ENCODE data around the gene DVL2. TPM values are rescaled to one million over a fixed set of nuclear protein-coding genes. Genes with fewer than 3 reads are reported as not detected.

Gene DVL2
- total and polyA plus RNA-seq, 2 experiments from 2014 or later = 19.5 to 41.2 TPM

- H3K27me3 ChIP-seq (replicated peaks; ENCODE audit: insufficient read depth) = no peaks in the 10 kb centered on the region
- no peak within 1 kb of the TSS for H3K9ac ChIP-seq
- no peaks in the 10 kb centered on the region for H3K36me3 ChIP-seq (ENCODE audit: low read depth)
- no peak for DNase-seq
- H3K9me3 ChIP-seq (ENCODE audit: low read depth) = no peaks in the 10 kb centered on the region
- no peaks in the 10 kb centered on the region for H3K79me2 ChIP-seq (ENCODE audit: insufficient read depth)
- H3F3A ChIP-seq (ENCODE audit: insufficient read depth) = no peaks in the 10 kb centered on the region
- H3K4me2 ChIP-seq (ENCODE audit: unreplicated experiment) = peak within 1 kb of the TSS; percentile 93
- H3K9me2 ChIP-seq (ENCODE audit: insufficient read depth) = no peaks in the 10 kb centered on the region
- H3K4me3 ChIP-seq = peak within 1 kb of the TSS; percentile 72; the same call in 1 of the 2 replicates
- H2AFZ ChIP-seq = no peak within 1 kb of the TSS
- TF ChIP-seq EZH2 (IDR thresholded peaks at IDR 0.05; ENCODE audit: insufficient read depth, poor library complexity, severe bottlenecking) = no peak
- no peak for TF ChIP-seq EZH2phosphoT487 (IDR thresholded peaks at IDR 0.05; ENCODE audit: insufficient read depth, low read depth)
- WGBS, 2 experiments (ENCODE audit: low coverage in 1 of 2, low lambda C conversion rate in 2 of 2, missing lambda C conversion rate in 2 of 2) = 49 to 55% methylated on average over 18 to 20 of the region's 20 CpGs
- no peaks in the 10 kb centered on the region for H4K20me1 ChIP-seq (ENCODE audit: insufficient read depth)
- no peak within 1 kb of the TSS for H3K27ac ChIP-seq
- H3K4me1 ChIP-seq (ENCODE audit: insufficient read depth) = 0 out of 2 replicates have a peak, but pooled peaks cover 5% of the 10 kb centered on the region
- in situ Hi-C loops (cut with MboI) = no loop called here
Measured at GRCh38 chr17:7179317-7180254, 54.7 kb downstream of the DVL2 start, which contains the start of gene ASGR1. Gene ASGR1, minus strand, starts transcription at chr17:7179370. Its CDS starts 807 bp downstream, at chr17:7178563.

GRCh38 chr17:7178973-7179316 lies 55.4 kb downstream of the DVL2 start:
- H3K4me1 ChIP-seq (ENCODE audit: insufficient read depth) = 0 out of 2 replicates have a peak, but pooled peaks cover 5% of the 10 kb centered on the region
- in situ Hi-C loops (cut with MboI) = no loop called here
- H3K27me3 ChIP-seq (replicated peaks; ENCODE audit: insufficient read depth) = no peaks in the 10 kb centered on the region

GRCh38 chr17:7177954-7178477 lies 56.3 kb downstream of the DVL2 start:
- 8 to 10% methylated on average over 16 of the region's 18 CpGs for WGBS, 2 experiments (ENCODE audit: low coverage in 1 of 2, low lambda C conversion rate in 2 of 2, missing lambda C conversion rate in 2 of 2)
- Histone ChIP-seq H4K20me1 (ENCODE audit: insufficient read depth) (no peaks in the 10 kb centered on the region), H3K9me2 (ENCODE audit: insufficient read depth) (no peaks in the 10 kb centered on the region), H3K27ac (no peak overlapping the region), H3F3A (ENCODE audit: insufficient read depth) (no peaks in the 10 kb centered on the region), H3K79me2 (ENCODE audit: insufficient read depth) (no peaks in the 10 kb centered on the region), H3K9me3 (ENCODE audit: low read depth) (no peaks in the 10 kb centered on the region), H3K36me3 (ENCODE audit: low read depth) (no peaks in the 10 kb centered on the region), H3K9ac (peak overlapping the region; percentile 59), H3K27me3 (replicated peaks; ENCODE audit: insufficient read depth) (no peaks in the 10 kb centered on the region), H3K4me3 (peak overlapping the region; percentile 72), H3K4me2 (ENCODE audit: unreplicated experiment) (peak overlapping the region; percentile 93), H2AFZ (peak overlapping the region; percentile 84), H3K4me1 (ENCODE audit: insufficient read depth) (0 out of 2 replicates have a peak, but pooled peaks cover 5% of the 10 kb centered on the region)
- in situ Hi-C loops (cut with MboI) = no loop called here
- TF ChIP-seq EZH2phosphoT487 (IDR thresholded peaks at IDR 0.05; ENCODE audit: insufficient read depth, low read depth) (no peak), EZH2 (IDR thresholded peaks at IDR 0.05; ENCODE audit: insufficient read depth, poor library complexity, severe bottlenecking) (no peak)
- peak; percentile 61 for DNase-seq

More at GRCh38 chr17:7178973-7179316, 55.4 kb downstream of the DVL2 start:
- H3K9me2 ChIP-seq (ENCODE audit: insufficient read depth) = no peaks in the 10 kb centered on the region
- H3K9me3 ChIP-seq (ENCODE audit: low read depth) = no peaks in the 10 kb centered on the region
- no peaks in the 10 kb centered on the region for H3K79me2 ChIP-seq (ENCODE audit: insufficient read depth)
- H3F3A ChIP-seq (ENCODE audit: insufficient read depth) = no peaks in the 10 kb centered on the region
- no peak overlapping the region for H3K4me3 ChIP-seq
- no peak for DNase-seq
- no peak overlapping the region for H2AFZ ChIP-seq
- TF ChIP-seq EZH2phosphoT487 (IDR thresholded peaks at IDR 0.05; ENCODE audit: insufficient read depth, low read depth) (no peak), EZH2 (IDR thresholded peaks at IDR 0.05; ENCODE audit: insufficient read depth, poor library complexity, severe bottlenecking) (no peak)
- H3K36me3 ChIP-seq (ENCODE audit: low read depth) = no peaks in the 10 kb centered on the region
- H3K4me2 ChIP-seq (ENCODE audit: unreplicated experiment) = no peak overlapping the region
- H3K9ac ChIP-seq = no peak overlapping the region
- 57 to 64% methylated on average over 4 to 11 of the region's 11 CpGs for WGBS, 2 experiments (ENCODE audit: low coverage in 1 of 2, low lambda C conversion rate in 2 of 2, missing lambda C conversion rate in 2 of 2)
- H3K27ac ChIP-seq = no peak overlapping the region
- H4K20me1 ChIP-seq (ENCODE audit: insufficient read depth) = no peaks in the 10 kb centered on the region

GRCh38 chr17:7177191-7177953 lies 56.9 kb downstream of the DVL2 start:
- Histone ChIP-seq H3K27ac (no peak overlapping the region), H3K79me2 (ENCODE audit: insufficient read depth) (no peaks in the 10 kb centered on the region)
- 3% methylated on average over 30 to 31 of the region's 31 CpGs for WGBS, 2 experiments (ENCODE audit: low coverage in 1 of 2, low lambda C conversion rate in 2 of 2, missing lambda C conversion rate in 2 of 2)

More at GRCh38 chr17:7177191-7177953, 56.9 kb downstream of the DVL2 start:
- H3K4me1 ChIP-seq (ENCODE audit: insufficient read depth) = 0 out of 2 replicates have a peak, but pooled peaks cover 5% of the 10 kb centered on the region
- H3K9ac ChIP-seq = peak overlapping the region; percentile 59
- DNase-seq = peak; percentile 80
- in situ Hi-C loops (cut with MboI) = no loop called here
- H3K4me2 ChIP-seq (ENCODE audit: unreplicated experiment) = peak overlapping the region; percentile 93
- no peaks in the 10 kb centered on the region for H3K36me3 ChIP-seq (ENCODE audit: low read depth)
- no peaks in the 10 kb centered on the region for H3K9me2 ChIP-seq (ENCODE audit: insufficient read depth)
- H3F3A ChIP-seq (ENCODE audit: insufficient read depth) = no peaks in the 10 kb centered on the region
- no peak for TF ChIP-seq EZH2 (IDR thresholded peaks at IDR 0.05; ENCODE audit: insufficient read depth, poor library complexity, severe bottlenecking)
- no peak for TF ChIP-seq EZH2phosphoT487 (IDR thresholded peaks at IDR 0.05; ENCODE audit: insufficient read depth, low read depth)
- H4K20me1 ChIP-seq (ENCODE audit: insufficient read depth) = no peaks in the 10 kb centered on the region
- no peaks in the 10 kb centered on the region for H3K27me3 ChIP-seq (replicated peaks; ENCODE audit: insufficient read depth)
- peak overlapping the region; percentile 84 for H2AFZ ChIP-seq
- no peaks in the 10 kb centered on the region for H3K9me3 ChIP-seq (ENCODE audit: low read depth)
- peak overlapping the region; percentile 72 for H3K4me3 ChIP-seq

Measured in GM23248 (cell line).